ENCODE data around the gene RTEL1.
"Not testable (repeated sequence)": the region's sequence is repeated elsewhere in the genome, so short reads cannot be mapped to it uniquely, and the experiment has no call there.

Gene RTEL1

GRCh38 chr20:63664861-63665594 is 6.9 kb downstream of the RTEL1 start:
- no peak for DNase-seq (ENCODE audit: low read depth)

GRCh38 chr20:63665708-63666107 is 7.6 kb downstream of the RTEL1 start:
- DNase-seq (ENCODE audit: low read depth): no peak

- DNase-seq (ENCODE audit: low read depth): no peak
Measured at GRCh38 chr20:63667858-63668257, 9.7 kb downstream of the RTEL1 start.

- no peak for DNase-seq (ENCODE audit: low read depth)
Measured at GRCh38 chr20:63668351-63668750, 10.2 kb downstream of the RTEL1 start.

GRCh38 chr20:63671695-63672094 is 13.6 kb downstream of the RTEL1 start:
- not testable (repeated sequence) for DNase-seq (ENCODE audit: low read depth)

GRCh38 chr20:63672666-63673065 is 14.6 kb downstream of the RTEL1 start:
- DNase-seq (ENCODE audit: low read depth): no peak

- no peak for DNase-seq (ENCODE audit: low read depth)
Measured at GRCh38 chr20:63673951-63674350, 15.8 kb downstream of the RTEL1 start.

- no peak for DNase-seq (ENCODE audit: low read depth)
Measured at GRCh38 chr20:63675681-63676368, 17.7 kb downstream of the RTEL1 start.

GRCh38 chr20:63678071-63678470 is 20.0 kb downstream of the RTEL1 start:
- no peak for DNase-seq (ENCODE audit: low read depth)

GRCh38 chr20:63678667-63679465 is 20.8 kb downstream of the RTEL1 start:
- no peak for DNase-seq (ENCODE audit: low read depth)

- no peak for DNase-seq (ENCODE audit: low read depth)
Measured at GRCh38 chr20:63679799-63680305, 21.7 kb downstream of the RTEL1 start.

GRCh38 chr20:63680427-63680826 is 22.3 kb downstream of the RTEL1 start:
- no peak for DNase-seq (ENCODE audit: low read depth)

GRCh38 chr20:63680857-63681608 is 22.9 kb downstream of the RTEL1 start:
- no peak for DNase-seq (ENCODE audit: low read depth)

GRCh38 chr20:63681609-63682142 is 23.6 kb downstream of the RTEL1 start:
- DNase-seq (ENCODE audit: low read depth): no peak

GRCh38 chr20:63682384-63683139 is 24.4 kb downstream of the RTEL1 start:
- no peak for DNase-seq (ENCODE audit: low read depth)

- no peak for DNase-seq (ENCODE audit: low read depth)
Measured at GRCh38 chr20:63685269-63686026, 27.3 kb downstream of the RTEL1 start.

GRCh38 chr20:63686094-63686491 is 28.0 kb downstream of the RTEL1 start:
- no peak for DNase-seq (ENCODE audit: low read depth)

- DNase-seq (ENCODE audit: low read depth): no peak
Measured at GRCh38 chr20:63686492-63687321, 28.6 kb downstream of the RTEL1 start.
